C4-2B (cell line): Measurements from ENCODE around the gene ERC1.

ENCODE experiments used
- H3K27ac ChIP-seq: fragments of 450-650 bp; 2 replicates; pipeline ENCODE4 v1.5.1; 2017
- CTCF ChIP-seq: fragments of 450-650 bp; conservative IDR thresholded peaks from 2 replicates; pipeline ENCODE4 v1.5.1; 2017; ENCODE audit warnings: mild to moderate bottlenecking
- ZFX ChIP-seq: fragments of 450-650 bp; IDR thresholded peaks from 2 replicates; pipeline ENCODE4 v1.6.1; 2017

Gene ERC1

GRCh38 chr12:1531654-1532374 is 540.8 kb downstream of the ERC1 start:
- no peak for TF ChIP-seq ZFX
- no peak for TF ChIP-seq CTCF
- no peak overlapping the region for H3K27ac ChIP-seq

GRCh38 chr12:1532375-1533165 is 541.5 kb downstream of the ERC1 start:
- no peak for TF ChIP-seq CTCF
- TF ChIP-seq ZFX = no peak
- H3K27ac ChIP-seq = no peak overlapping the region

- no peak overlapping the region for H3K27ac ChIP-seq
- TF ChIP-seq CTCF = no peak
- TF ChIP-seq ZFX = no peak
These were observed 542.2 kb downstream of the ERC1 start for GRCh38 chr12:1533205-1533601.

GRCh38 chr12:1533602-1534304 is 542.7 kb downstream of the ERC1 start:
- H3K27ac ChIP-seq = no peak overlapping the region
- TF ChIP-seq ZFX (no peak), CTCF (no peak)

- H3K27ac ChIP-seq = no peak overlapping the region
- TF ChIP-seq CTCF = no peak
- no peak for TF ChIP-seq ZFX
These were observed 543.7 kb downstream of the ERC1 start for GRCh38 chr12:1534748-1535147.

- TF ChIP-seq CTCF (no peak), ZFX (no peak)
- no peak overlapping the region for H3K27ac ChIP-seq
These were observed 545.8 kb downstream of the ERC1 start for GRCh38 chr12:1536817-1537216.

- no peak overlapping the region for H3K27ac ChIP-seq
These were observed 548.1 kb downstream of the ERC1 start for GRCh38 chr12:1539135-1539534.

More at GRCh38 chr12:1539135-1539534, 548.1 kb downstream of the ERC1 start:
- TF ChIP-seq CTCF (no peak), ZFX (no peak)
